ENCODE measurements around the gene CNTLN. TPM values are rescaled to one million over a fixed set of nuclear protein-coding genes. Genes with fewer than 3 reads are reported as not detected.

Gene CNTLN
- total and polyA plus RNA-seq, 2 experiments from 2014 or later = 17.7 to 21.8 TPM

- TF ChIP-seq CREB1 (CRISPR knock-in tag; IDR thresholded peaks at IDR 0.05; ENCODE audit: low read depth) (no peak), EZH2 (IDR thresholded peaks at IDR 0.05; ENCODE audit: low read depth, unreplicated experiment) (no peak)
These were observed 341.6 kb downstream of the CNTLN start (continued) for GRCh38 chr9:17476401-17476800.

GRCh38 chr9:17477816-17478215 is 343.0 kb downstream of the CNTLN start:
- Histone ChIP-seq H3F3A (replicated peaks; ENCODE audit: low read depth) (no peaks in the 10 kb centered on the region), H3K4me2 (no peak overlapping the region), H3K4me1 (ENCODE audit: insufficient read depth) (no peaks in the 10 kb centered on the region), H3K9me2 (ENCODE audit: insufficient read depth) (peaks cover 7% of the 10 kb centered on the region), H3K4me3 (no peak overlapping the region), H3K27ac (ENCODE audit: low read depth) (no peak overlapping the region), H4K20me1 (replicated peaks; ENCODE audit: insufficient read depth) (no peaks in the 10 kb centered on the region), H3K27me3 (ENCODE audit: insufficient read depth) (no peaks in the 10 kb centered on the region), H3K36me3 (ENCODE audit: insufficient read depth) (no peaks in the 10 kb centered on the region), H2AFZ (no peak overlapping the region), H3K79me2 (replicated peaks; ENCODE audit: insufficient read depth) (no peaks in the 10 kb centered on the region)
- TF ChIP-seq CREB1 (CRISPR knock-in tag; IDR thresholded peaks at IDR 0.05; ENCODE audit: low read depth) = no peak
- no peak for TF ChIP-seq REST (IDR thresholded peaks at IDR 0.05; ENCODE audit: unreplicated experiment)
- no peak for TF ChIP-seq EZH2 (IDR thresholded peaks at IDR 0.05; ENCODE audit: low read depth, unreplicated experiment)
- TF ChIP-seq EZH2phosphoT487 (IDR thresholded peaks at IDR 0.05; ENCODE audit: unreplicated experiment) = no peak
- TF ChIP-seq ETS1 (IDR thresholded peaks at IDR 0.05) = no peak
- no peak for TF ChIP-seq CTCF (conservative IDR thresholded peaks at IDR 0.05; ENCODE audit: low read depth in 2 of 2)
- TF ChIP-seq STAT1 (IDR thresholded peaks at IDR 0.05; ENCODE audit: unreplicated experiment) = no peak
- no peak for TF ChIP-seq ZNF462 (CRISPR knock-in tag; IDR thresholded peaks at IDR 0.05)
- TF ChIP-seq JUNB (IDR thresholded peaks at IDR 0.05; ENCODE audit: unreplicated experiment) = no peak
- TF ChIP-seq ZNF114 (CRISPR knock-in tag; IDR thresholded peaks at IDR 0.05) = no peak
- no peak for TF ChIP-seq ZNF331 (CRISPR knock-in tag; IDR thresholded peaks at IDR 0.05; ENCODE audit: low read depth)
- no peak for TF ChIP-seq NANOG (IDR thresholded peaks at IDR 0.05; ENCODE audit: borderline replicate concordance)
- no peak for TF ChIP-seq POLR2AphosphoS5 (IDR thresholded peaks at IDR 0.05; ENCODE audit: low read depth)
- no peak for ATAC-seq
- Mint-ChIP-seq H3K36me3 (ENCODE audit: low read depth) (no peaks in the 10 kb centered on the region), H3K4me3 (no peak overlapping the region), H3K4me1 (no peaks in the 10 kb centered on the region), H3K27ac (no peak overlapping the region), H3K27me3 (ENCODE audit: insufficient read depth, low read depth, poor library complexity) (peaks cover 4% of the 10 kb centered on the region), H3K9me3 (no peaks in the 10 kb centered on the region)
- DNase-seq (ENCODE audit: low spot score) = no peak
